HepG2 (cell line): Measurements from ENCODE around the gene MARF1. TPM values are rescaled to one million over a fixed set of nuclear protein-coding genes. Genes with fewer than 3 reads are reported as not detected.
A peak's percentile ranks its signal among the peaks of the same experiment; 100 is the strongest.

Experiments
- ARNT ChIP-seq: fragments of 450-650 bp; IDR thresholded peaks from 2 replicates; pipeline ENCODE4 v1.6.1; 2017
- FOXK2 ChIP-seq: fragments of 450-650 bp; IDR thresholded peaks from 2 replicates; pipeline ENCODE4 v1.6.1; 2016
- IKZF1 ChIP-seq: fragments of 450-650 bp; IDR thresholded peaks from 2 replicates; pipeline ENCODE4 v1.7.1; 2016
- KAT7 ChIP-seq: IDR thresholded peaks from 2 replicates; pipeline ENCODE4 v1.6.1; 2018; ENCODE audit warnings: borderline replicate concordance, missing compliant biosample characterization
- KDM6A ChIP-seq: IDR thresholded peaks from 2 replicates; pipeline ENCODE4 v1.6.1; 2016; ENCODE audit warnings: low read depth
- MAZ ChIP-seq, 2 experiments: sonication (generic) in 1 of 2; formaldehyde crosslinking in 1 of 2; IDR thresholded peaks; 2 replicates each; pipeline versions ENCODE4 v1.5.0 to v1.6.1; 2012 to 2020; ENCODE audit warnings: low read depth in 2 of 2, mild to moderate bottlenecking in 2 of 2, borderline replicate concordance in 1 of 2, improper control_type of control experiment in 1 of 2, low read length in 1 of 2, missing genetic modification reagents in 1 of 2, moderate library complexity in 1 of 2
- NAIF1 ChIP-seq: sonication (generic); formaldehyde crosslinking; IDR thresholded peaks from 2 replicates; pipeline ENCODE4 v1.5.0; 2020; ENCODE audit warnings: mild to moderate bottlenecking, missing genetic modification reagents, borderline replicate concordance
- NFATC3 ChIP-seq: sonication (generic); formaldehyde crosslinking; IDR thresholded peaks from 2 replicates; pipeline ENCODE4 v1.5.1; 2020; ENCODE audit warnings: mild to moderate bottlenecking, missing genetic modification reagents
- NFE2L1 ChIP-seq: sonication (generic); formaldehyde crosslinking; IDR thresholded peaks from 2 replicates; pipeline ENCODE4 v1.4.0; 2020; ENCODE audit warnings: missing genetic modification reagents, mild to moderate bottlenecking, borderline replicate concordance
- PRPF4 ChIP-seq: fragments of 200-400 bp; formaldehyde crosslinking; IDR thresholded peaks from 2 replicates; pipeline ENCODE4 v1.6.1; 2016; ENCODE audit warnings: low read length, low read depth; ENCODE audit not compliant: poor library complexity, severe bottlenecking
- REL ChIP-seq: sonication (generic); formaldehyde crosslinking; conservative IDR thresholded peaks from 2 replicates; pipeline ENCODE4 v1.8.0; 2022; ENCODE audit warnings: mild to moderate bottlenecking, missing genetic modification reagents, moderate library complexity
- ZBTB7A ChIP-seq: sonication (generic); formaldehyde crosslinking; IDR thresholded peaks from 2 replicates; pipeline ENCODE4 v1.8.0; 2022; ENCODE audit warnings: mild to moderate bottlenecking, missing genetic modification reagents
- ZNF136 ChIP-seq: sonication (generic); formaldehyde crosslinking; IDR thresholded peaks from 2 replicates; pipeline ENCODE4 v1.8.1; 2022; ENCODE audit warnings: low read depth, mild to moderate bottlenecking, moderate library complexity, missing genetic modification reagents
- ZNF235 ChIP-seq: sonication (generic); formaldehyde crosslinking; IDR thresholded peaks from 2 replicates; pipeline ENCODE4 v1.8.1; 2023; ENCODE audit warnings: mild to moderate bottlenecking, missing genetic modification reagents, borderline replicate concordance
- ZNF263 ChIP-seq: sonication (generic); formaldehyde crosslinking; IDR thresholded peaks from 2 replicates; pipeline ENCODE4 v1.4.0; 2020; ENCODE audit warnings: missing genetic modification reagents
- ZNF558 ChIP-seq: sonication (generic); formaldehyde crosslinking; IDR thresholded peaks from 2 replicates; pipeline ENCODE4 v1.9.0; 2022; ENCODE audit warnings: mild to moderate bottlenecking, missing genetic modification reagents, borderline replicate concordance
- ZNF713 ChIP-seq: sonication (generic); formaldehyde crosslinking; IDR thresholded peaks from 2 replicates; pipeline ENCODE4 v1.4.0; 2020; ENCODE audit warnings: mild to moderate bottlenecking, missing genetic modification reagents
- ZNF784 ChIP-seq: sonication (generic); formaldehyde crosslinking; IDR thresholded peaks from 2 replicates; pipeline ENCODE4 v1.5.1; 2020; ENCODE audit warnings: missing genetic modification reagents, mild to moderate bottlenecking, borderline replicate concordance
- ZNF788 ChIP-seq: sonication (generic); formaldehyde crosslinking; IDR thresholded peaks from 2 replicates; pipeline ENCODE4 v1.5.0; 2020; ENCODE audit warnings: mild to moderate bottlenecking, missing genetic modification reagents, borderline replicate concordance
- ZSCAN22 ChIP-seq: sonication (generic); formaldehyde crosslinking; IDR thresholded peaks from 2 replicates; pipeline ENCODE4 v1.4.0; 2020; ENCODE audit warnings: mild to moderate bottlenecking, missing genetic modification reagents
- polyA plus RNA-seq, 8 experiments: library from polyadenylated mRNA; depleted of rRNA in 3 of 8; stranded (reverse) in 7 of 8; unstranded in 1 of 8; fragments of >200 nt; fragmentation: Illumina TruSeq in 4 of 8; extraction: Trizol in 4 of 8; gene quantifications; 2 replicates each; pipeline versions ENCODE4 v1.2.1 to v1.2.3, GENCODE V29; 2011 to 2016; ENCODE audit warnings: low read depth in 4 of 8, missing spikeins in 1 of 8, mixed read lengths in 1 of 8; ENCODE audit not compliant: insufficient read depth in 1 of 8
- total RNA-seq, 5 experiments: library from RNA; depleted of rRNA; stranded (reverse); fragments of >200 nt; fragmentation: Illumina TruSeq; extraction: Trizol; gene quantifications; 2 replicates each; pipeline ENCODE4 v1.2.3, GENCODE V29; 2016; ENCODE audit warnings: low read depth in 1 of 5
- TF ChIP-seq, protein P1 (sequence below): sonication (generic); formaldehyde crosslinking; IDR thresholded peaks from 2 replicates; pipeline ENCODE4 v1.5.0; 2020; ENCODE audit warnings: missing genetic modification reagents
- TF ChIP-seq, protein P2 (sequence below): sonication (generic); formaldehyde crosslinking; IDR thresholded peaks from 2 replicates; pipeline ENCODE4 v1.8.0; 2022; ENCODE audit warnings: low read depth, missing genetic modification reagents
- TF ChIP-seq, protein P3 (sequence below): sonication (generic); formaldehyde crosslinking; IDR thresholded peaks from 2 replicates; pipeline ENCODE4 v1.8.1; 2023; ENCODE audit warnings: mild to moderate bottlenecking, missing genetic modification reagents
- TF ChIP-seq, protein P4 (sequence below): sonication (generic); formaldehyde crosslinking; IDR thresholded peaks from 2 replicates; pipeline ENCODE4 v1.5.0; 2020; ENCODE audit warnings: missing genetic modification reagents, mild to moderate bottlenecking, borderline replicate concordance

MARF1 gene
- total and polyA plus RNA-seq, 2 of the 13 experiments (the other 11 are each of a cell fraction or from before 2014, with no cell fraction given) = 8.7 to 20.7 TPM

DNA sequence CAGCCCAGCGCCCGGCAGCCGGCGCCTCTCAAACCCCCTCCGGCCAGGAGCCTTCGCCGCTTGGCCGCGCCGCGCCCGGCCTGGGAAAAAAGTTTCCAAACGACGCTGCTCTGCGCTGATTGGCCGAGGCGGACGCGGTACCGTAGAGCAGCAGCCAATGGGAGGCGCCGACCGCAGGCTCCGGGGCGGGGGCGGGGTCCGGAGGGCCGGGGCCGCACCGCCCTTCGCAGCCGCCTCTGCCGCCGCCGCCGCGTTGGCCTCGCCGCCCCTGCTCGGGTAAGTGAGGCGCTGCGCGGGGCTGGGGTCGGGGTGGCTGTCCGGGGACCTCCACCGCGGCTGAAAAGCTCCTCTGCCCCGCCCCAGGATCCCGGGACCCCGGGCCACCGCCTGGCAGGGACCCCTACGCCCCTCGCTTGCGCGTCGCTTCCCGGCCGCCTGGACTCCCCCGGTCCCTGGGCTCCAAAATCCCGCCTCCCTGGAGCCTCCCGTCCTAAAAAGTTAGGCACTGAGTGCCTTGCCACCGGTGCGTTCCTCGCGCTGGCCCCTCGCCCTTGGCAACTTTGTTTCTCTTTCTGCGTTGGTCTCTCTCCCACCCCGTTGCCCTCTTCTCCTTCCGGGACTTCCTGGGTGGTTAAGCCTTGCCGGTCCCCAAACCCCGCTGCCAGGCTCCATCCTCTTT lies 7.2 kb upstream of the MARF1 start, which contains the start of gene NDE1 (continued):
- TF ChIP-seq ZSCAN22 (CRISPR knock-in tag) = 0 out of 2 replicates have a peak, but pooled peaks have one; percentile 22
- peak; percentile 94; the same call in 1 of the 2 replicates for TF ChIP-seq ZNF558
- TF ChIP-seq, protein P1, sequence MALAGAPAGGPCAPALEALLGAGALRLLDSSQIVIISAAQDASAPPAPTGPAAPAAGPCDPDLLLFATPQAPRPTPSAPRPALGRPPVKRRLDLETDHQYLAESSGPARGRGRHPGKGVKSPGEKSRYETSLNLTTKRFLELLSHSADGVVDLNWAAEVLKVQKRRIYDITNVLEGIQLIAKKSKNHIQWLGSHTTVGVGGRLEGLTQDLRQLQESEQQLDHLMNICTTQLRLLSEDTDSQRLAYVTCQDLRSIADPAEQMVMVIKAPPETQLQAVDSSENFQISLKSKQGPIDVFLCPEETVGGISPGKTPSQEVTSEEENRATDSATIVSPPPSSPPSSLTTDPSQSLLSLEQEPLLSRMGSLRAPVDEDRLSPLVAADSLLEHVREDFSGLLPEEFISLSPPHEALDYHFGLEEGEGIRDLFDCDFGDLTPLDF (CRISPR knock-in tag) = peak; percentile 86
- TF ChIP-seq, protein P2, sequence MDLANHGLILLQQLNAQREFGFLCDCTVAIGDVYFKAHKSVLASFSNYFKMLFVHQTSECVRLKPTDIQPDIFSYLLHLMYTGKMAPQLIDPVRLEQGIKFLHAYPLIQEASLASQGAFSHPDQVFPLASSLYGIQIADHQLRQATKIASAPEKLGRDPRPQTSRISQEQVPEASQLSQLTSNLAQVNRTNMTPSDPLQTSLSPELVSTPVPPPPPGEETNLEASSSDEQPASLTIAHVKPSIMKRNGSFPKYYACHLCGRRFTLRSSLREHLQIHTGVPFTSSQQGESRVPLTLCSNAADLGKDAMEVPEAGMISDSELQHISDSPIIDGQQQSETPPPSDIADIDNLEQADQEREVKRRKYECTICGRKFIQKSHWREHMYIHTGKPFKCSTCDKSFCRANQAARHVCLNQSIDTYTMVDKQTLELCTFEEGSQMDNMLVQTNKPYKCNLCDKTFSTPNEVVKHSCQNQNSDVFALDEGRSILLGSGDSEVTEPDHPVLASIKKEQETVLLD (CRISPR knock-in tag) = peak; percentile 78; the same call in 1 of the 2 replicates
- peak; percentile 84; the same call in 1 of the 2 replicates for TF ChIP-seq ZNF263 (CRISPR knock-in tag)
- TF ChIP-seq ZNF784 = peak; percentile 75; the same call in 1 of the 2 replicates
- TF ChIP-seq, protein P3, sequence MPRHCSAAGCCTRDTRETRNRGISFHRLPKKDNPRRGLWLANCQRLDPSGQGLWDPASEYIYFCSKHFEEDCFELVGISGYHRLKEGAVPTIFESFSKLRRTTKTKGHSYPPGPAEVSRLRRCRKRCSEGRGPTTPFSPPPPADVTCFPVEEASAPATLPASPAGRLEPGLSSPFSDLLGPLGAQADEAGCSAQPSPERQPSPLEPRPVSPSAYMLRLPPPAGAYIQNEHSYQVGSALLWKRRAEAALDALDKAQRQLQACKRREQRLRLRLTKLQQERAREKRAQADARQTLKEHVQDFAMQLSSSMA (CRISPR knock-in tag) = peak; percentile 22; the same call in 1 of the 2 replicates
- TF ChIP-seq ZBTB7A (CRISPR knock-in tag) = no peak; the same call in 1 of the 2 replicates
- no peak for TF ChIP-seq KDM6A (CRISPR knock-in tag)
- TF ChIP-seq NAIF1 (CRISPR knock-in tag) = no peak
- TF ChIP-seq MAZ (IDR thresholded peaks at IDR 0.05; ENCODE audit: borderline replicate concordance, low read depth, low read length) = peak; percentile 87
- TF ChIP-seq MAZ (CRISPR knock-in tag; IDR thresholded peaks at IDR 0.05; ENCODE audit: low read depth) = peak; percentile 79
- TF ChIP-seq IKZF1 = no peak
- TF ChIP-seq, protein P4, sequence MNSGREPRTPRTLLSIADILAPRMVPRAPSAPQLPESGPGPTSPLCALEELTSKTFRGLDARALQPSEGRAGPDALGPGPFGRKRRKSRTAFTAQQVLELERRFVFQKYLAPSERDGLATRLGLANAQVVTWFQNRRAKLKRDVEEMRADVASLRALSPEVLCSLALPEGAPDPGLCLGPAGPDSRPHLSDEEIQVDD (CRISPR knock-in tag) = no peak
- no peak for TF ChIP-seq ZNF235 (CRISPR knock-in tag)
- TF ChIP-seq ZNF136 (CRISPR knock-in tag) = no peak
- no peak for TF ChIP-seq ZNF713 (CRISPR knock-in tag)
- no peak for TF ChIP-seq NFATC3
- TF ChIP-seq NFE2L1 (CRISPR knock-in tag) = no peak
- no peak; the same call in 1 of the 2 replicates for TF ChIP-seq ZNF788
- TF ChIP-seq ARNT = no peak
- no peak for TF ChIP-seq FOXK2
- TF ChIP-seq REL = 0 out of 2 replicates have a peak, but pooled peaks have one; percentile 70
- TF ChIP-seq KAT7 = peak; percentile 64; the same call in 1 of the 2 replicates
- no peak for TF ChIP-seq PRPF4
